ENCODE measurements around the gene CYP4A22.
A peak's percentile ranks its signal among the peaks of the same experiment; 100 is the strongest.

Gene CYP4A22

DNA sequence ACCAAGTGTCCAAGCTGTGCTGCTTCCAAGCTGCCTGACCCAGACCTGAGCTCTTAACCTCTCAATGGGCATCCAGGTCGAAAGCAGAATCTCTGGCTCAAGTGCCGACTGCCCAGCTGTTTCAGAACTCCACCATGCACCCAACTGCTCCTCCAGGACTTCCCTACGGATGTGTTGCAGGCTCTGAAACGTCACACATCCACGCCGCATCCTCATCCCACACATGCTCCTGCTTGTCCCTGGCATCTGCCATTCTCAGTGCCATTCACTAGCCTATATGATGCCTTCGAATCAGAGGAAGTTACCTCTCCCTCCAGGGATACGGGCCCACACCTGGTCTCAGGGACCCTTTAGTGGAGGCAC lies 41.4 kb downstream of the CYP4A22 start:
- peak overlapping the region; percentile 77; the same call in 1 of the 2 replicates for H3K27ac ChIP-seq
- TF ChIP-seq, protein P1, sequence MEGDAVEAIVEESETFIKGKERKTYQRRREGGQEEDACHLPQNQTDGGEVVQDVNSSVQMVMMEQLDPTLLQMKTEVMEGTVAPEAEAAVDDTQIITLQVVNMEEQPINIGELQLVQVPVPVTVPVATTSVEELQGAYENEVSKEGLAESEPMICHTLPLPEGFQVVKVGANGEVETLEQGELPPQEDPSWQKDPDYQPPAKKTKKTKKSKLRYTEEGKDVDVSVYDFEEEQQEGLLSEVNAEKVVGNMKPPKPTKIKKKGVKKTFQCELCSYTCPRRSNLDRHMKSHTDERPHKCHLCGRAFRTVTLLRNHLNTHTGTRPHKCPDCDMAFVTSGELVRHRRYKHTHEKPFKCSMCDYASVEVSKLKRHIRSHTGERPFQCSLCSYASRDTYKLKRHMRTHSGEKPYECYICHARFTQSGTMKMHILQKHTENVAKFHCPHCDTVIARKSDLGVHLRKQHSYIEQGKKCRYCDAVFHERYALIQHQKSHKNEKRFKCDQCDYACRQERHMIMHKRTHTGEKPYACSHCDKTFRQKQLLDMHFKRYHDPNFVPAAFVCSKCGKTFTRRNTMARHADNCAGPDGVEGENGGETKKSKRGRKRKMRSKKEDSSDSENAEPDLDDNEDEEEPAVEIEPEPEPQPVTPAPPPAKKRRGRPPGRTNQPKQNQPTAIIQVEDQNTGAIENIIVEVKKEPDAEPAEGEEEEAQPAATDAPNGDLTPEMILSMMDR (conservative IDR thresholded peaks at IDR 0.05): no peak

DNA sequence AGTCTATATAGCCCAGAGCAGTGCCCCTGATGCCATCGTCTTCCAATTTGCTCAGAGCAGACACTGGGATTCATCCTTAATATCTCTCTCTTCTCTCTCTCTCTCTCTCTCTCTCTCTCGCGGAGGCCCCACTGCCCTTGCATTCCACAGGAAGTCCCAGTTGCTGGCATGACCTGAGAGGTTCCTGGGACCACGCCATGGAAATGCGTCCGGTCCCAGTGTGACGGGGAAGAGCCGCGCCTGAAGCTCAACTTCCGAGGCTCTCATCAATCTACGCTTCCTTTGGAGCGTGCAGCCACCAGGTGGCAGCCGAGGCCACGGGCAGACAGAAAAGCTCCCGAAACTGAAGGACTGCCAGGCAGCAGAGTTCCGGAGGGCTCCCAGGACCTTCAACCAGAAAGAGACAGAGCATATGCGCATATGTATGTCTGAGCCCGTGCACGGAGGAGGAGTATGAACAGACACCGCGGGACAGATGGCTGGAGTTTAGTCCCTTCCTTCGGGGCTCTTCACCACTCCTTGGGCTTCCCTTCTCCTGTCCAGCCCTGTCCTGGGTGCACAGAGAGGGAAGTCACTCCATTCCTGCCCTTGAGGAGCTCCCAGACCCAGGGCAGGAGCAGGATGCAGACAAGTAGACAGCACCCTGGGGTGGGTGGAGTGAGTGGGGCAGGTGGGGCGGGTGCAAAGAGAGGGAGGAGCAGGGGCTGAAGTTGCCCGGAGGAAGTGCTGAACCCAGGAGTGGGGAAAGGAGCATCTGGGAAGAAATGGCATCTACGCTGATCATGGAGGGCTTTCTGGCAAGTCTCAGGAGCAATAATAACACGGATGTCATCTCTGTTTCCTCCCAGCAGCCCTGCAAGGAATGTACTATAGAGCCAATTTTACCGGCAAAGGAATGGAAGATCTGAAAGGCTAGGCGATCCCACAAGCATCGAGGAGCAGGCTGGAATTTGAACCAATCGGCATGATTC lies 42.1 kb downstream of the CYP4A22 start:
- peak overlapping the region; percentile 77 for H3K27ac ChIP-seq

DNA sequence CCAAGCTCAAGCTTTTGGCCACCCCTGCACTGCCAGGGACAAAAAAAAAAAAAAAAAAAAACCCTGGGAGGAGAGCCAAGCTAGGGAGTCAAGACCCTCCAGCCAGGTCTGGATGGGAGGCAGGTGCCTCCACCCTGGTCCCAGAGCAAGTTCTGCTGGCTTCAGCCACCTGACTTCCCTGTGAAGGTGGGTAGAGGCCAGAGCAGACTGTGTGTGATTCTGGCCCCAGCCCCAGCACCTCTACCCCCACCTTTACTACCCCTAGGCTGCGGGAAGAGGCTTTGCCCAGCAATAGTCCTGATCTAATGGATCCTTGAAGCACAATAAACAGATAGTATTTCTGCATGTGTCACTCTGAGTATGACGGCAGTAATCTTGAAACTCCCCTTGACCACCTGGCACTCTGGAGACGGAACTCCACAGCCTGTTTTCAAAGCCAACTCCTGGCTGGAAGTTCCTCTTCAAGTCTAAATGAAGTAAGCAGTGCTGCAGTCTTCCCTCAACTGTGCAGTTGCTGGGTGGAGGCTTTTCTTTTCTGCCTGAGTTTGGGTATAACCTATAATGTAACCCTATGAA lies 42.8 kb downstream of the CYP4A22 start:
- peak overlapping the region; percentile 77 for H3K27ac ChIP-seq
- TF ChIP-seq, protein P1 (conservative IDR thresholded peaks at IDR 0.05): no peak

More for the DNA sequence above, 42.1 kb downstream of the CYP4A22 start:
- TF ChIP-seq, protein P1 (conservative IDR thresholded peaks at IDR 0.05): peak; percentile 93

DNA sequence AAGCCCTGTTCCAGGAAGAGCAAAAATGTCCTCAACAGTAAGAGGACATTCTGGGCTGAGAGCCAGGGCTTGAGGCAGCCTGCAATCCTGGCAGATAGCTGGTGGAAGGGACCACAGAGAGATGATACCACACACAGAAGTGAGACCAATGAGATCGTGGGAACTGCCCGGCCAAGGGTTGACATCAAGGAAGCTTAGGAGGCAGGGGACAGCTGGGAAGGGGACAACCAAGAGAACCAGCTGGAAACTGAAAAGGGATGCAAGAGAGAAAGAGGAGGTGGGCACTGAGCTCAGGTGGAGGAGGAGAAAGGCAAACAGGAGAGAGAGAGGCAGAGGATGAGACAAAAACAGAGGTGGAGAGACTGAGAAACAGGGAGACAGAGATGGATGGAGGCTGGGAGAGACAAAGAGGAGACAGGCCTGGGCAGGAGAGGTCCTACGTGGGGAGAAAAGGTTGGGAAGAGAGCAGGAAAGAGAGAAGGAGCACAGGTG lies 43.4 kb downstream of the CYP4A22 start:
- H3K27ac ChIP-seq: no peak overlapping the region

DNA sequence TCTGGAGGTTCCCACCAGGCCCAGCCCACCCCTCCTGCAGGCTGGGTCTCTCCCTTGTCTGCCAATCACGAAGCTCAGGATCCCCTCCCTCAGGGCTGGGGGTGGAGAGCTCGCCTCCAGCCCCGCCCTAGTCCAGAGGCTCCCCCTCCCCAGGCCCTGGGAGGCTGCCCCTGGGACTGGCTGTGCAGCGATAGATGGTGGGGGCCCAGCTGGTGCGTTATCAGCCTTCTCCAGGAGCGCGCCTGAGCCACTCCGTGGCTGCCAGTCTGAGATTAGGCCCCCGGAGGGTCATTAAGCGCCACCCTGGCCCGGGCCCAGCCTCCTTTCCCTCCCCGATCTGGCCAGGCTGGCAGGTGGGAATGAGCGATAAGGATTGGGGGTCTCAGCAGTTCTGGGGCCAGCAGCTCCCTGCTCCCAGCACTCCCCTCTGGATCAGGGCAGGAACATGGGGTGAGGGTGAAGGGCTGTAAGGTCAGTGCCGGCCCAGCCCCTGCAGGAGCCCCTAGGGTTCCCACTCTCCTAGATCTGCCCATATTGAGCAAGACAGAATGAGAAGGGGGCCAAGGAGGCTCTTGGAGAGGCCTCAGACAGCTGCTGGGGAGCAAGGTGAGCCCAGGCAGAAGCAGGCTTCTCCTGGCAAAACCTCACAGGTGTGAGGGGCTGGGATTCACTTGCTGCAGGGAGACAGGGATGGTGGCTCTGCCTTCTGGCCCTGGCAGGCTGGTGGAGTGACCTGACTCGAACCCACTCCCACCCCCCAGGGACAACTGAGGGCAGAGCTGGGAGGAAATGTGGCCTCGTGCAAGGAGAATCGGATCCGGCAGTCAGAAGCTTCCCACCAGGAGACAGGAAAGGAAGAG lies 44.1 kb downstream of the CYP4A22 start:
- no peak overlapping the region for H3K27ac ChIP-seq
- TF ChIP-seq, protein P1 (conservative IDR thresholded peaks at IDR 0.05): no peak

More for the DNA sequence above, 43.4 kb downstream of the CYP4A22 start:
- TF ChIP-seq, protein P1 (conservative IDR thresholded peaks at IDR 0.05): no peak

DNA sequence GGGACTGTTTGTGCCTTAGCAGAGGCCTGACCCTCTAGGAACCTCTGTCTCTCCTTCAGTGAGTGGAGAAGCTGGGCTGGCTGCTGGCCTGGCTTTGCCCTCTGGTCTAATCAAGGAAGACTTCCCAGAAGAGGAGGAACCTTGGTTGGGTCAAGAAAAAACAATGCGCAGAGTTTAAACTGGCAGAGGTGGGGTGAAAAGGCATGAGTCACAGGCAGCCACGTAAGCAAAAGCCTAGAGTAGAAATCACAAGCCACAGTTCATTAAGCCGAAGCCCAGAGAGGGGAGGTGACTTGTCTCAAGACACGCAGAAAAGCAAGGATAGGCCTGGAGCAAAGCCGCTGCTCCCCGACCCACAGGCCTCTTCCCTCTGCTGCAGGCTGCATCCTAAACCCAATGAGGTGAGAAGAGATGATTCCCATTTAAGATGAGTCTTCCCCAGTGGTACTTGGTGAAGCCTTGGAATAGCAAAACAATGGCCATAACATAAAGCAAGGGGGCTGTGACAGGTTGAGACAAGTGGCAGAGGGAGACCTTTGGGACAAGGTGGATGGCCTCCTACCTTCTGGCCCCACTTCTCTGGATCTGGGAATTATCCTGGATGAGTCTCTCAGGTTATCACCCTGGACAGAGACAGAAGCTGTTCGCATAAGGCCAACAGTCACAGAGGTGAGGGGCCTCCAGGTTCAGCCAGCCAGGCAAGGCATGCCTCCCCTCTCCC lies 44.9 kb downstream of the CYP4A22 start:
- TF ChIP-seq, protein P1 (conservative IDR thresholded peaks at IDR 0.05): no peak
- H3K27ac ChIP-seq: no peak overlapping the region

Data from VCaP (cell line).